ENCODE data around the gene NR6A1.

The NR6A1 gene

GRCh38 chr9:124526174-124526573, 244.9 kb downstream of the NR6A1 start:
- no peak for DNase-seq (ENCODE audit: low read depth)

GRCh38 chr9:124522121-124523098, 248.7 kb downstream of the NR6A1 start:
- no peak for DNase-seq (ENCODE audit: low read depth)

DNA sequence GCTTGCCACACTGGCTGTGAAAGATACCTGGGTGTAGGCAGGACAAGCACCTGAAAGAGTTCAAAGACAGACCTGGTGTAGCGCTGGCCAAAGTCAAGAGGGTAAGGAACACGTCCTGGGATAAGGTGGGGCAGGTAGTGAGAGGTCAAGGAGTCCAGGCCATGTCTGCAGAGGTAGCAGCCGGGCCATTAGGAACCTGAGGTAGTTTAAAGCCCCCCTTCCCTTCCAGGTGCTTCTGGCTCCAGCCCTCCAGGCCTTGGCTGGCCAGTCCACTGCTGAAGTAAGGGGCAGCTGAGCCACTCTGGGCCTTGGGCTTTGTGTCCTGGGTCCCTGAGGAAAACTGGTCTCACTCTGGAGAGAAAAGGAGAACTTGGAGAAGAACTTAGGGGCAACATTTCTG, 250.0 kb downstream of the NR6A1 start:
- no peak for DNase-seq (ENCODE audit: low read depth)

- DNase-seq (ENCODE audit: low read depth) = no peak
Measured at GRCh38 chr9:124520206-124520596, 250.9 kb downstream of the NR6A1 start.

DNA sequence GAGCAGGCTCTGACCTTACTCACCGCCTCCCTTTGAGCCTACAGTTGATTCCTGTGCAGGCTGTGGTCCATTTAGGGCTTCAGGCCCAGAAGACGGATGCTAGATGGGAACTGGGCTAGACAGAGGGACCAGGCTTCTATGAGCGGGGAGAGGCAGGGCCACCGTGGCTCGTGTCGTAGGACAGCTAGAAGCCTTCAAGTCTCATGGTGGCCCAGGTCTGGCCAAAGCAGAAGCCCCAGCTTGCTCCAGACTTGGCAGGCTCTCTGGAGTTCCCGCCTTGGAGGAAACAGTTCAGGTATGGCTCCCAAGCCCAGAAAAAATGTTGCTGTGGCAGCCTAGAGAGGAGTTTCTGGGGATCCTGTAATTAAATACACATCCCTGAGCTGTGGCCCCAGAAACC, 253.0 kb downstream of the NR6A1 start:
- DNase-seq (ENCODE audit: low read depth) = no peak

DNA sequence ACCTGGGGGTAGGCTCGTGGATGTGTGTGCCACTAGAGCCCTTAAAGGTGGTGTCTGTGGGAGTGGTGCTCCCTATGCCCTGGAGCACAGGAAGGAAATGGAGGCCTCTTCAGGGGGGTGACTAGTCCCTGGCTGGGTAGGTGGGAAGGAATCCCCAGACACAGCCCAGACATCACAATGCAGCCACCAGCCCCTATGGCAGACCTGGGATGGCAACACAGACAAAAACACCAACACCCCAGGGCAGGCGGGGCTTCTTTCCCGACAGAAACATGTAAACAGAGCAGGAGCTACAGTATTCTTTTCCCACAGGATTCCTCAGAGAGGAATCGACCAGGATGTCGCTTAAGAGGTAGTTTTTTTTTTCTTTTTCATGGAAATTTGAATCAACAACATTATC, 253.5 kb downstream of the NR6A1 start:
- no peak for DNase-seq (ENCODE audit: low read depth)

GRCh38 chr9:124514874-124515273, 256.2 kb downstream of the NR6A1 start:
- DNase-seq (ENCODE audit: low read depth) = no peak

DNA sequence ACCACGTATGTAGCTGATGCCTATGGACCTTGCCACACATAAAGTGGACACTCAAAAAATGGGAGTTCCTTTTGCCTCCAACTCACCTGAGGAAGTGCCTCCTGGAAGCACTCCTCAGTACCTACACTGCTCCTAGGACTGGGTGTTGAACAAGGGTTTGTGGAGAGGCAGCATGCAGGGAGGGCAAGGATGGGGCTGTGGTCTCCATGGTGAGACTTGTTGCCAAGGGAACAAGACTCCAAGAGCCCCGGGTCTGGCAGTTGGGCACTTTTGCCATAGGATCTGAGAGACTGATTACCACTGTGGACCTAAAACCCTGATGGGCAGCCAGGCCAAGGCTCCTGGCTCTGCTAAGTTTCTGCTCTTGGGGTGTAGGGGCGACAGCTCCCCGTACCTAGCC, 257.0 kb downstream of the NR6A1 start:
- DNase-seq (ENCODE audit: low read depth) = no peak

DNA sequence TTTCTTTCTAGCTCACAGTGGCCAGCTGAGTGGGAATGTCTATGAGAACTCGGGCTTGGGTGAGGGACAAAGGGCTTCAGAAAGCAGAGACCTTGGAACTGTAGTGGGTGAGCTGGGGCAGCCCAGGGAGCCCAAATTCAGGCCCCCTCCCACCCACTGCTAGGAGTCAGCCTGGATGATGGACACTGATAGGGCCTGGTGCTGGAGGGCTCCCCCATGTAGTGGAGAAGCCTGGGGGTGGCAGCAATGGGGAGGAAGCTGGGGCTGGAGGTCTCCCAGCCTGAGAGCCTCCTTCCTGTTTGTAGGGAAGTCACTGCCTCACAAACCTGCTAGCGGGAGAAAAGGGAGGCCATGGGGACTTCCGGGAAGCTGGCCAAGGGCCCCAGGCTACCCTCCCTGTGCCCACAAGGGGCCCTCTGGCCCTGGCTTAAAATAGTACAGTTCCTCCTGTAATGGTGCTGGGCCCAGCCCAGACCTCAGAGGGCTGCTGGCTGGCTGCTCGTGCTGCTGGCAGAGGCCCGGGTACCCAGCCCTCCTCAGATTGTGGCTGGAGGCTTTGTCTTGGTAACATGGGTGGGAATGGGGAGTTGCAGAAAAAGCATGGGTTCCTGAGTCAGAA, 257.6 kb downstream of the NR6A1 start:
- no peak for DNase-seq (ENCODE audit: low read depth)

- DNase-seq (ENCODE audit: low read depth) = no peak
Measured at GRCh38 chr9:124512806-124513204, 258.3 kb downstream of the NR6A1 start.

- no peak for DNase-seq (ENCODE audit: low read depth)
Measured at GRCh38 chr9:124511891-124512805, 259.0 kb downstream of the NR6A1 start.

DNA sequence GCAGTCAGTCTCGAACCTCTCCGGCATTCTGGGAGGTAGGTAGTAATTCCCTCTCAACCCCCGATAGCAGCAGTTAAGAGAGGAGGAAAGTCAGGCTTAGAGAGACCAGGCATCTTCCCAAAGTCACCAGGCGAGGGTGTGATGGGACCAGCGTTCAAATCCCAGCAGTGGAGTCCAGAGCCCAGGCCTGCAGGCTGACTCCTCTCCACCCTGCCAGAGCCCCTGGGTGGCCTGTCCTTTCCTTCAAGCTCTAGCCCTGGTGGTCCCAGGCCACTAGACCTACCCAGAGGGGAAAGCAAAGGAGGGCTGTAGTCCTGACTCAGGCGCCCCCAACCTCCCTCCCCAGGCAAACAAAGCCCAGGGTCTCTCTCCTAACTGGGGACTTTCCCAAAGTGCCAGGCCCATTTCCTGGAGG, 259.7 kb downstream of the NR6A1 start:
- no peak for DNase-seq (ENCODE audit: low read depth)

- no peak for DNase-seq (ENCODE audit: low read depth)
Measured at GRCh38 chr9:124510650-124511425, 260.3 kb downstream of the NR6A1 start.

DNA sequence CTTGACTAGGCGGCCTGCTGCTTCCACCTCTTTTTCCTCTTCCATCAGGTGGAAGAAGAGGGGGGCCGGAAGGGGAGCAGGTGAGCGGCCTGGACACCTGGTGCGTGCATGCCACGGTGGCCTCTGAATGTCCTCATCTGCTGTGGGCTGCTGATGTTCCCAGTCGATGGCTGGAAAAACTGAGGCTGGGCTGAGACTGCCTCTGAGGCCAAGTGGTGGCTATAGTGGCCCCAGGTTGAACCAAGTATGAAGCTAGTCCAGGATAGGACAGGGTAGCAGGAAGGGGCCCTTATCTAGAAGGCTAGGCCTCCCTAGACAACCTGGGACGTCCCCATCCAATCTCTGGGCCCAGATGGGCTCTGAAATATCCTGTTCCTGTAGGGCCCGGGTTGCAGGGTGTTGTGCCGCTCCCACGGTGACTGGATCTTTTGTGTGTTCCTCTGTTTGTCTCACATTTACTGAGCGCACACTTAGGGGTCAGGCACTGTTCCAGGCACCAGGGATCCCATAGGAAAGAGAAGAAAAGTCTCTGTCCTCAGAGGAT, 263.2 kb downstream of the NR6A1 start:
- no peak for DNase-seq (ENCODE audit: low read depth)

DNA sequence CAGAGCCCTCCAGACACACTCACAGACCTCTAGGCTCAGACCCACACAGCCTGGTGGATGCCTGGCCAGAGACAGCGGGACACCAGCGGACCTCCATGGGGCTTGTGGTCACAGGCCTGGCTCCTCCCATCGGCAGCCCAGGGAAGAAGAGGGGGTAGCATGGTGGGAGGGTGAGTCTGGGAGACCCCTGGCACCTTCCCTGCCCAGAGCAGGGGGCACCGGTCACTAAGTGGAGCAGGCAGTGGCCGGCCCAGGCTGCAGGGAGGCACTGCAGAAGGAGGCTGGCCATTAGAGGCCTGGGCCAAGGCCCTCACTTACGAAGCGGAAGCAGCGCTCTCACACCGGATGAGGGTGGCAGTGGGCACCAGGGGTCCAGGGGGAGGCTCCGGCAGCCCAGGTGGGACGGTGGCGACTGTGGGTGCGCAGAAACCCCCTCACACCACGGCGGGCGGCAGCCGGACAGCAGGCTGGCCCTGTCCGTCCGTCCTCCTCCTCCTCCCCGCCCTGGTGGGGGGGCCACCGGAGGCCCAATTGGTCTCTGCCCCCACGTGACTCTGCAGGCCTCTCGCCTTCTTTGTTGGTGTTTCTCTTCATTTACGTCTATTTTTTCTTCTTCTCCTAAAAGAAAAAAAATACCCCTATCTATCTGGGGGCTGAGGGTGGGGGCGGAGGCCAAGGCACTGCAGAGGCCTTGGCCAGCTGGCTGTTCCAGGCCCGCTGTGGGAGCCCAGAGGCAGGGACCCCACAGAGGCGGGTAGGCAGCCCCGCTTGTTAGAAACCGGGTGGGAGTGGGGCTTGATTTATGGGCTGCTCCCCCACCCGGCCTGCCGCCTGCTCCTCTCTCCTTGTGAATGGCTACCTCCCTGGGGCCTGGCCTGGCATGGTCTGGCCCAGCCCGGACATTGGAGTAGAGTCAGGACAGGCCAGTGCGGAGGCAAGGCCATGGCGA, 263.9 kb downstream of the NR6A1 start, which contains the start of gene NR5A1:
TSS of gene NR5A1 (minus strand) at position 469 of the 949 bp plus-strand sequence. CDS start 4,004 bp downstream, outside the sequence.
- DNase-seq (ENCODE audit: low read depth) = no peak

- DNase-seq (ENCODE audit: low read depth) = no peak
Measured at GRCh38 chr9:124506433-124506832, 264.7 kb downstream of the NR6A1 start.

DNA sequence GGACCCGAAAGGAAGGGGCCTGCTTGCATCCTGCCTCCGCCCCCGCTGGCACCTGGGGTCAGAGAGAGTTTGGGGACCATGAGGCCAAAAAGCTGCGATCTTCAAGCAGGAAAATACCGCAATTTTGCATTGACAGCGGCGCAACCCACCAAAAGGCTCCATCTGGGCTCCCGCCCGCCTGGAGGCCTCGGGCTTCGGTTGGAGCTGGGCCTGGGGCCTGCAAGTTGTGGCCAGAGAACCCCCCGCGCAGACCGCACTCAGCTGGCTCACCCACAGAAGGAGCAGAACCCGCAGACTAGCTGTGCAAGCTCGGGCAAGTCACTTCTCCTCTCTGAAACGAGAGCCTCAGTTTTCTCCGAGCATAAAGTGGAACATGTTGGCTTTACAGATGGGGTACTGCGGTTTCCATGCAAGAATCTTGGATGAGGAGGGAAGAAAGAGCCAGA, 265.2 kb downstream of the NR6A1 start:
- no peak for DNase-seq (ENCODE audit: low read depth)

- no peak for DNase-seq (ENCODE audit: low read depth)
Measured at GRCh38 chr9:124505006-124505900, 265.9 kb downstream of the NR6A1 start.

DNA sequence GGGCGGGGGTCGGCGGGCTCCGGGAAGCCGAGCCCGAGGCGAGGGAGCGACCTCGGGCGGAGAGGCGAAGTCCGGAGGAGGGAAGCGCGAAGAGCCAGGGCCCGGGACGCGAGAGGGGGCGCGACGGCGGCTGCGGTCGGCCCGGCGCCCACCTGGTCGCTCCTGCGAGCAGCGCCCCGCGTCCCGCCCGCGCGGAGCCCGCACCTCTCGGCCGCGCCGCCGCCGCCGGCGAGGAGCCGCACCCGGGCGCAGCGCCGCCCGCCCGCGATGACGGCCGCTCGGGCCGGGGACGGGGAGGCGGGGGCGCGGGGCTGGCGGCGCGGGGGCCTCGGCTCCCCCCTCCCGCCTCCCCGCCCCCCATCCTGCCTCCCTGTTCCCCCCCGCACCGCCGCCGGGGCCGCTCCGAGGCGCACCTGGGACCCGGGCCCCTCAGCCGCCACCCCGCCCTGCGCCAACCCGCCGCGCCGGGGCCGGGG, 266.5 kb downstream of the NR6A1 start:
- DNase-seq (ENCODE audit: low read depth) = no peak

All from HS-27A (cell line).